CD4-positive, alpha-beta T cell treated with Interleukin-1 beta for 1 hour (primary cell): ENCODE results near the gene RHBDF2.
A peak's percentile ranks its signal among the peaks of the same experiment; 100 is the strongest.

Experiments used
- DNase-seq, 2 donors: peaks; one replicate each; pipeline ENCODE4 v3.0.0-alpha.2; 2020 to 2022

The RHBDF2 gene

GRCh38 chr17:76477576-76477975 lies 23.6 kb downstream of the RHBDF2 start:
- no peak for DNase-seq

DNA sequence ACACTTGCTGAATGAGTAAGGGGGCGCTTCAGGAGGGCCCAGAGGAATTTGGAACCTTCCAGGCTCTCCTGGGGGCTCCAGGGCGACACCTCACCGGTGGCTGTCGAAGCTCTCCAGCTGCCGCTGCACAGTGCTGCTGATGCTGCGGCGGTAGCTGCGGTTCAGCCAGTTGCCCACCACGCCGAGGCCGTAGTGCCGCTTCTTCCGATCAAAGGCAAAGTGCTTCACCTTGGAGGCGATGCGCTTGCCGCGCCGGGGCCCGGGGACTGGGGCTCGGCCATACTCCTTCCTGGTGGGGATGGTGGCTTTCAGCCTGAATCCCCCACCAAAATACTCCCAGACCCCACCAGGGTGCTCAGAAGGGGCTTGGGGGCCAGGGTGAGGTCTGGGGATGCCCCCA lies 24.5 kb downstream of the RHBDF2 start:
- no peak for DNase-seq

DNA sequence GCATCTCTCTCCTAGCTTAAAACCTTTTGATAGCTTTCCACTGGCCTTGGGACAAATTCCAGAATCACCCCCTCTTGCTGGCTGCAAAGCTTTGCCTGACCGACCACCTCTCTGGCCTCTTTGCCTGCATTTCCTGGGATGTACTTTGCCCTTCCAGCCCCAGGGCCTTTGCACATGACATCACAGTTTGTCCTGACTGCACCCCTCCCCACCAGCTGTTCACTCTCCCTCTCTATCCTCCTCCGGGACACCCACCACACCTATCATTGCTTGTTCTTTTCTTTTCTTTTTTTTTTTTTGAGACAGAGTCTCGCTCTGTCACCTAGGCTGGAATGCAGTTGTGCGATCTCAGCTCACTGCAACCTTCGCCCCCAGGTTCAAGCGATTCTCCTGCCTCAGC lies 25.9 kb downstream of the RHBDF2 start:
- DNase-seq: no peak

DNA sequence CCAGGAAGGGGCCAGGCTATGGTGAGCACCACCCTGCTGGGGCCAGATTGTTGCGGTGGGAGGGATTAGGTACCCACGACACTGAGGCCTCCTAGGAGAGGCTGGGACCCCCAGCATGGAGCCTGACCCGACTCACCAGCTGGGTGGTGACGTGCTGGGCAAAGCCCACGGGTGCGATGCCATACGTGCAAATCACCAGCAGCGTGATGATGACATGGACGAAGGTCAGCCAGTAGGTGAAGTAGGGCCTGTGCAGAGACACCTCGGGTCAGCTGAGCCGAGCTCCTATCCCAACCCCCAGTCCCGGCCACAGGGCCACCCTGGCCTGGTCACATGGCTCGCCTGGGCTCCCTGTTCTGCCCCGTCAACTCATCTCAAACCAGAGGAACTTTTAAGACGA lies 26.3 kb downstream of the RHBDF2 start:
- no peak for DNase-seq

- no peak for DNase-seq
These were observed 27.0 kb downstream of the RHBDF2 start for GRCh38 chr17:76474238-76474637.

- DNase-seq: no peak
These were observed 27.7 kb downstream of the RHBDF2 start for GRCh38 chr17:76473541-76473985.

GRCh38 chr17:76472726-76473125 lies 28.5 kb downstream of the RHBDF2 start:
- no peak for DNase-seq

GRCh38 chr17:76472258-76472645 lies 29.0 kb downstream of the RHBDF2 start:
- no peak for DNase-seq

DNA sequence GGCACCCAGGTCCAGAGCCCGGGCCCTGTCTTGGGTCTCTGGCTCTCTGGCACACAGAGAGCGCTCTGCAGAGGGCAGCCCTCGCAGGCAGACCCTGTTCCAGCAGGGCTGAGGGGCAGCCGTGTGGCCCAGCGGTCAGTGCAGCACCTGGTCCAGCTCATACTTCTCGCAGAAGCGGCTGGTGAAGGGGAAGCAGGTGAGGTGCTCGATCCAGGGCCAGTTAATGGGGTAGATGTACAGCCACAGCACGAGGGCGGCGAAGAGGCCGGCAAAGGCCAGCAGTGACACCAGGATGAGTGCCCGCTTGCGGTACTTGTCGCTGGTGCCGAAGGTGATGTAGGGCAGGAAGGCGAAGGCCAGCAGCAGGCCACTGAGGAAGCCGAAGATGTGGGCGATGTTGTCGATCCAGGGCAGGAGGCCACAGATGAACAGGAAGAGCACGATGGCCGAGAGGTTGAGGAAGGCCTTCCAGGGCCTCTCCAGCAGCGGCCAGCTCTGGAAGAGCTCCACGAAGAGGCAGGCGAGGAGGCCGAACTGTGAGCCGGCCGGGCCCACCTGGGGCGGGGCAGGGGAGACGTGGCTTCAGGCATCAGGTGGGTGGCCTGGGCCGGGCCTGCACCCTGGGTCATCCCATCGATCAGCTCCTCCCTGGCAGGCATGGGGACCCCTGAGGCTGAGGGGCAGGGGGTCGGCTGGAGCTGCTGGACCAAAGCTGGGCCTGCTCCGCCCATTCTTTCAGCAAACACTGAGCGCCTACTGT lies 29.5 kb downstream of the RHBDF2 start:
- no peak for DNase-seq

GRCh38 chr17:76469991-76470739 lies 31.1 kb downstream of the RHBDF2 start:
- DNase-seq: no peak

- no peak for DNase-seq
These were observed 31.9 kb downstream of the RHBDF2 start for GRCh38 chr17:76469076-76469990.

DNA sequence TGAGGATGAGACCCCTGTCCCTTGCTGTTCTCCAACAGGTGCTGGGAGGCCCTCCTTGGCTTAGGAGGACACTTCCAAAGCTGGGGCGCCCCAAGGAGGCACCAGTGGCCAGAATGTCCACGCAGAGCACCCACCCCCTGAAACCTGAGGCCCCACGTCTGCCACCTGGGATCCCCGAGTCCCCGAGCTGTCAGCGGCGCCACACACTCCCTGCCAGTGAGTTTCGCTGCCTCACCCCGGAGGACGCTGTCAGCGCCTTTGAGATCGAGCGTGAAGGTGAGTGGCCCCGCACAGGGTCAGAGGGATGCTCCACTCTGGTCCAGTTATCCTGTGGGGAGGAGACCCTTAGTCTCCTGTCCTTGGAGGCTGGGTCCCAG lies 32.6 kb downstream of the RHBDF2 start:
- DNase-seq: no peak

GRCh38 chr17:76467809-76468633 lies 33.2 kb downstream of the RHBDF2 start:
- DNase-seq: no peak

DNA sequence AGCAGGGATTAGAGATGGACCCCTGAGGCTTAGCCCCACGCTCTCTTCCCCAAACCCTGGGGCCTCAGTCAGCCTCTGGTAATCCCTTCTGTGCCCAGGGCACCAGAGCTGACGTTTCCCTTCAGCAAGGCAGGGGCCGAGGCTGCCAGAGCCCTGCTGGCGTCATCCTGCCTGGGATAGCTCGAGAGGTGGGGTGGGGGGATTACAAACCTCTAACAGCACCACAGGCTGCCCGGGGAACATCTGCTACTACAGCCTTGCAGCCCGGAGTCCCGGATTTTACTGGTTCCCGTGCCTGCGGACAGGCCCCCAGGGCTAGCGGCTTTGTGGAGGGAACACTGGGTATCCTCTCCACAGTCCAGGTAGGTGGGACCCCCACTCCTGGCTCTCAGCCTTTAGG lies 33.9 kb downstream of the RHBDF2 start, which contains the start of gene AANAT:
Gene AANAT (plus strand): TSS at position 238 of the 400 bp plus-strand sequence. CDS start 1,144 bp downstream, outside the sequence.
- DNase-seq: no peak

- no peak for DNase-seq
These were observed 34.5 kb downstream of the RHBDF2 start for GRCh38 chr17:76466775-76467130.

DNA sequence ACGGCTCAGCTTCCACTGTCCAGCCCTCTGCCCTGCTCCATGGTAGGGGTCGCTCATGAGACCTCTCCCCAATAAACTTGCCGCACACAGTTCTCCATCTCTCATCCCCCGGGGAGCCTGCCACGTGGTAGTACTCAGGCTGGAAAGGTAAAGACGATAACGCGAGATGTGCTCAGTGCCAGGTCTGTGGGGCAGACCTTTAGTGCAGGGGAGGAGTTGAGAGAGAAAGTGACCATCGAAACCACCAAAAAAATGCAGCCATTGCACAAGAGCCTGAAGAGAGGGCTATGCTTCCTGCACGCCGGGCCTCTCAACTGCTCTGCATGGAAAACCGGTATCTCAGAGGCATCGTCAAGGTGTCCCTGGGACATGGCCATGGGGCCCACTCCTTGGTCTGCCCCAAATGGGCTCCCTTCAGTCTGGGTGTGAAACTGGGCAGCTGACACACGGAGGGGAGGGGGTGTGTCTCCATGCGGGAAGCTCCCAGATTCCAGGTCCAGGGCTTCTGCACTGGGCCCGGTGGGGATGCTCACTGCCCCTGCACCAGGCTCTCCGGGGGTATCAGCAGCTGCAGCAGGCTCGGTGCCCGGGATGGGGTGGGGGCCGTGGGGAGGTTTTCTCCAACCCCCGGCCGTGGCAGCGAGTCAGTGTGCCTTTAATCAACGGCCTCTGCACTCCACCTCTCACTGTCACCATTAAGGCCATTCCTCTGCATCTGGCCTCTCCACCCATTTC lies 38.5 kb downstream of the RHBDF2 start:
- DNase-seq: no peak

DNA sequence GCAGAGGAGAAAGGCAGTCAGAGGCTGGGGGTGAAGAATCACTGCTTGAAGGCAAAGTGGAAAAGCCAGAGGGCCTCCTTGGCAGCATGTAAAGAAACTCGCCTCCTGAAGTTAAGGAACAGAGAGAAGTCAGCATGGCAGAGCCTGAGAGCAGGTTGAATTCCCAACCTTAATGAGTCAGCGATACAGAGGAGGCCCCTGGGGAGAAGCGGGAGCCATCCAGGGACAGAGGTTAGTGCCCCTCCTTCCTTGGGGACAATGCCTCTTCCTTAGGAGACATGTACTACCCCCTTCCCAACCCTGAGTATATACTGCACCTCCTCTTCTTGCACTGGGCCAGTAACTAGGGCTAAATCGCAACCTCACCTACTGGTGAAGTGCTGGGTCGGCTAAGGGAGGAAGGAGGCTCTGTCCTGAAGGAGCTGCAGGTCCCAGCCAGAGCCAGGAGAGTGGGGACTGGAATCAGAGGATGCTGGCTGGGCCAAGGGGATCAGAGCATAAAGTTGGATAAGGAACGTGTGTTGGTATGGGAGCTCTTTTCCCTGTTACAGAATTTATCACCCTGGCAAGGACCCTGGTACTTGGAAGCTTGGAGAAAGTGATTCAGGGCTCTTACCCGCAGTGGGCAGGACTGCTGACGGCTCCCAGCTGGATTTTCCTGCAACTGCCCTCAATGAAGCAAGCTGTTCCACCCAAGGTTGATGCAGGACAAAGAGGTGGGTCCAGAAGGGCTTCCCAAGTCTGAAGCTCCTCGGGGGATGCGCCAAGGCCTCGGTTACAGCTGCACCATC lies 39.3 kb downstream of the RHBDF2 start:
- no peak for DNase-seq

- no peak for DNase-seq
These were observed 41.5 kb downstream of the RHBDF2 start for GRCh38 chr17:76459674-76460073.

GRCh38 chr17:76458580-76459490 lies 42.4 kb downstream of the RHBDF2 start:
- DNase-seq: peak in 1 of 2 donors; percentile 29

DNA sequence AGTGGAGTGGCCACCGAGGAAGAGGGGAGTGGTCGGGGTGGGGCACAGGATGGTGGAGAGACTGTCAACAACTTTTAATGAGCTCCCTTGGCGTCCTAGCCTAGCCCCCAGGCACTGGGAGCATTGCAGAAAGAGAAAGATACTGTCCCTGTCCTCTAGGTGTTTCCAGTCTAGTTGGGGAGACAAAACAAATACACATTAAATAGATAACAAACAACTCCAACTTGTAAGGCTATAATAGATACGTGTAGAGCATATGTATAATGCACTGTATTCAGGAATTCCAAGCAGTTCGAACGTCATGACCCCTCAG lies 47.8 kb downstream of the RHBDF2 start:
- DNase-seq: no peak
